Measurements from ENCODE around the gene CIAPIN1. TPM values are rescaled to one million over a fixed set of nuclear protein-coding genes. Genes with fewer than 3 reads are reported as not detected.

The CIAPIN1 gene
- polyA plus RNA-seq, 3 donors, result 24.0 to 46.5 (median 42.1) TPM

- intact Hi-C loops (cut with micrococcal nuclease), result no loop called here
- peaks cover 5 to 12% (median 9%) of the 10 kb centered on the region in 3 donors for H3K27me3 Mint-ChIP-seq (ENCODE audit: low read depth in 3 of 3)
- H3K36me3 ChIP-seq (replicated peaks in 1 of 2; ENCODE audit: control insufficient read depth in 1 of 2, insufficient read depth in 2 of 2, low read length in 2 of 2), result no peaks in the 10 kb centered on the region
- no peaks in the 10 kb centered on the region for H3K27me3 ChIP-seq (ENCODE audit: control insufficient read depth in 2 of 2, insufficient read depth in 2 of 2, low read length in 2 of 2)
- no peak overlapping the region for H3K4me2 ChIP-seq (replicated peaks; ENCODE audit: extremely low read depth, low read length, poor library complexity, severe bottlenecking)
- H3K79me2 ChIP-seq (ENCODE audit: insufficient read depth, low read length), result no peaks in the 10 kb centered on the region
- peaks cover 18% of the 10 kb centered on the region for H3K4me1 Mint-ChIP-seq
- H3K9ac ChIP-seq (ENCODE audit: insufficient read depth, low read length, poor library complexity, severe bottlenecking), result no peak overlapping the region
- H3K27ac Mint-ChIP-seq, result peak overlapping the region in 1 of 7 donors; percentile 22
- DNase-seq, result no peak
- no peak overlapping the region for H3K4me3 ChIP-seq (replicated peaks in 1 of 3; ENCODE audit: low read depth in 2 of 3, low read length in 3 of 3)
- H2AFZ ChIP-seq (ENCODE audit: insufficient read depth, low read depth, low read length, poor library complexity, severe bottlenecking), result no peak overlapping the region
- 79% methylated on average over 3 of the region's 7 CpGs for WGBS (ENCODE audit: insufficient coverage)
- no peak overlapping the region for H3K4me3 Mint-ChIP-seq
- H3K9me3 Mint-ChIP-seq, result no peaks in the 10 kb centered on the region
- H3K36me3 Mint-ChIP-seq, result no peaks in the 10 kb centered on the region
- TF ChIP-seq CTCF (IDR thresholded peaks at IDR 0.05), result no peak
- H3K9me3 ChIP-seq (replicated peaks in 1 of 2; ENCODE audit: control insufficient read depth in 1 of 2, insufficient read depth in 1 of 2, low read length in 2 of 2), result no peaks in the 10 kb centered on the region
- no peak overlapping the region for H3K27ac ChIP-seq (ENCODE audit: low read depth in 1 of 2, low read length in 2 of 2)
- no peaks in the 10 kb centered on the region for H4K20me1 ChIP-seq (ENCODE audit: insufficient read depth, low read length)
- peaks cover 21 to 28% of the 10 kb centered on the region in 2 donors for H3K4me1 ChIP-seq (ENCODE audit: control insufficient read depth in 1 of 2, insufficient read depth in 2 of 2, low read length in 2 of 2)
These were observed 33.5 kb downstream of the CIAPIN1 start for GRCh38 chr16:57413733-57414132.

- Histone ChIP-seq H4K20me1 (ENCODE audit: insufficient read depth, low read length) (no peaks in the 10 kb centered on the region), H3K4me1 (ENCODE audit: control insufficient read depth in 1 of 2, insufficient read depth in 2 of 2, low read length in 2 of 2) (peaks cover 19 to 26% of the 10 kb centered on the region in 2 donors), H3K27me3 (ENCODE audit: control insufficient read depth in 2 of 2, insufficient read depth in 2 of 2, low read length in 2 of 2) (no peaks in the 10 kb centered on the region), H3K9ac (ENCODE audit: insufficient read depth, low read length, poor library complexity, severe bottlenecking) (no peak overlapping the region), H3K9me3 (replicated peaks in 1 of 2; ENCODE audit: control insufficient read depth in 1 of 2, insufficient read depth in 1 of 2, low read length in 2 of 2) (no peaks in the 10 kb centered on the region), H3K27ac (ENCODE audit: low read depth in 1 of 2, low read length in 2 of 2) (no peak overlapping the region), H2AFZ (ENCODE audit: insufficient read depth, low read depth, low read length, poor library complexity, severe bottlenecking) (no peak overlapping the region), H3K4me3 (replicated peaks in 1 of 3; ENCODE audit: low read depth in 2 of 3, low read length in 3 of 3) (no peak overlapping the region), H3K79me2 (ENCODE audit: insufficient read depth, low read length) (no peaks in the 10 kb centered on the region), H3K36me3 (replicated peaks in 1 of 2; ENCODE audit: control insufficient read depth in 1 of 2, insufficient read depth in 2 of 2, low read length in 2 of 2) (no peaks in the 10 kb centered on the region), H3K4me2 (replicated peaks; ENCODE audit: extremely low read depth, low read length, poor library complexity, severe bottlenecking) (no peak overlapping the region)
- no peak for TF ChIP-seq CTCF (IDR thresholded peaks at IDR 0.05)
- peak overlapping the region in 1 of 7 donors; percentile 22 for H3K27ac Mint-ChIP-seq
- DNase-seq, result no peak
- peaks cover 4 to 12% (median 9%) of the 10 kb centered on the region in 3 donors for H3K27me3 Mint-ChIP-seq (ENCODE audit: low read depth in 3 of 3)
- intact Hi-C loops (cut with micrococcal nuclease), result no loop called here
- H3K36me3 Mint-ChIP-seq, result no peaks in the 10 kb centered on the region
- H3K4me1 Mint-ChIP-seq, result peaks cover 18% of the 10 kb centered on the region
- 100% methylated on average over 1 of the region's 5 CpGs for WGBS (ENCODE audit: insufficient coverage)
- H3K4me3 Mint-ChIP-seq, result no peak overlapping the region
- H3K9me3 Mint-ChIP-seq, result no peaks in the 10 kb centered on the region
These were observed 33.9 kb downstream of the CIAPIN1 start for GRCh38 chr16:57413301-57413730.

All from CD14-positive monocyte (primary cell).